DMS79 treated with DMSO at 0.1 percent for 48 hours (cell line): ENCODE measurements around the gene C1orf94.

ENCODE experiments used
- DNase-seq: peaks from one replicate; lab custom pipeline; 2025; lab: John Stamatoyannopoulos, UW

The C1orf94 gene

GRCh38 chr1:34176830-34177603, at the start of gene C1orf94:
C1orf94 (plus strand) TSS chr1:34176907; CDS start chr1:34177790, 883 bp downstream.
- no peak for DNase-seq

GRCh38 chr1:34127006-34128000, 49.4 kb upstream of the C1orf94 start:
- no peak for DNase-seq

- no peak for DNase-seq
Observed at GRCh38 chr1:34128186-34128889, 48.4 kb upstream of the C1orf94 start.

GRCh38 chr1:34129630-34130029, 47.1 kb upstream of the C1orf94 start:
- no peak for DNase-seq

DNA sequence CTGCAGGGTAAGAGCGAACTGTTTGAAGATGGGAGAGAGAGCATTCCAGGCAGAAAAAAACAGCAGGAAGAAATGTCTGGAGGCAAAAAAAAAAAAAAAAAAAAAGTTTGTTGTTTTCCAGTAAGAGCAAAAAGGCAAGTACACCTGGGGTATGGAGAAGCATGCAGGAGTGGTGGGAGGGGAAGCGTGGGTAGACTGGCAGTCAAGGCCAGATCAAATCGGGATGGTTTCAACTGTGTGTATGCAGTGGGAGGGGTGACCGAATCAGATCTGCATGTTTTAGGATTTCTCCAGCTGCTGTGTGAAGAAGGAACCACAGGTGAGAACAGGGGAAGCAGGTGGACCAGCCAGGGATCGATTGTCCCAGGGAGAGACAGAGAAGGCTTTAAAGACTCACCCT, 46.4 kb upstream of the C1orf94 start:
- no peak for DNase-seq

DNA sequence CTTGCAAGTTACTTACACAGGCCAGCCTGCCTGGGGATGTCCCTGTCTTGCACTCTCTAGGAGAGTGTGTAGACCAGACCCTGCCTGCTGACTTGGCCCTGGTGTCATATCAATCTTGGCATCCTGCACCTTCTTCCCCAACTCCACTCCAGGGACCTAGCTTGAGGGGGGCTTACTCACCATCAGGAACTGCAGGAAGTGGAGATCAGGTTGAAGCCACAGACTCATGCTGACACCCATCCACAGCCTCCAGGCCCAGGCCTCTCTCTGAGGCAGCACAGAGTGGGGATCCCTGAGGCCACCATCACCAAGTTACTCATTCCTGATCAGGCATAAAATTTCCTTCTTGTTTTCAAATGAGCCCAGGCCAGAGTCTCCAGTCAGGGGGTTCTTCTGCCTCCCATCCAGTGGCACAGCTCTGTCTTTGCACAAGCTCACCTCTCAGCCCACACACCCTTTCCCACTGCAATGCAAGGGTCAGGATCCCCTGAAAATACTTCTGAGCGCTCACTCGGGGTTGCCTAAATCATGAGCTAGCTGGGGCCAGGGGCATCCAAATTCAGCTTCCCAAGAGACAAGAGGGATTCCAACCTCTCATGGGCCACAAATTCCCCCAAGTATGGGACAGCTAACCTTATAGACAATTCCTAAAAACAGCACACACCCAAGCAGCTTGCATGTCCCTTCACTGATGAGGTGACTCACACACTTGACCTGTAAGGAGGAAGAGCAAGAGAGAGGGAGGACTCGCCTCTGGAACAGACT, 45.1 kb upstream of the C1orf94 start:
- no peak for DNase-seq

DNA sequence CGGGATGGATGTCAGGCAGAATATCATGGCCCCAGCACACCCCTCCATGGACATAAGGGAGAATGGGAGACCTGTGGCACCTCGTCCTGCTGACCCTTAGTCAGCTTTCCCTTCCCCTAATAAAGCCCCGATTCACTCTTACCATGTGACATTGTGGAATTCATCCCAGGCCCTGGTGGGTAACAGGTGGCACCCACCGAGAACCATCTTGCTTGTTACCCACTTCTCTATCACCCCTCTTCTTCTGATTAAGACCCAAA, 44.6 kb upstream of the C1orf94 start:
- no peak for DNase-seq

DNA sequence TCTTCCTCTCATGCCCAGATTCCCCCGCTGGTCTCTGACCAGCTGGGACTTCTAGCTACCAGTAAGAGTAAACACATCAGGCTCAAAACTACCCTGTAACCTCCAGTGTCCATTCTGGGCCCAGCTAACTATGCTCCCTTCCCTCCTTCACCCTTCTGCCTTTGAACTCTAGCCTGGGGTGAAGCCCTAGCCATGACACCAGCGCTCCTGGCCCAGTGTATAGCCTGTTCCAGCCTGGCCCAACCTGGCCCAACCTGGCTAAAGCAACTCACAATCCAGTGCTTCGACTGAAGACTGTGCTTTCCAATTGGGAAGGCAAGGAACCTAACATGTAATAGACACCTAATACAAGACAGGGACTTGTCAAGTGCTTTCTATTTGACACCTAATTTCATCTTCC, 39.3 kb upstream of the C1orf94 start:
- DNase-seq = no peak

- DNase-seq = no peak
Observed at GRCh38 chr1:34140011-34140676, 36.6 kb upstream of the C1orf94 start.

DNA sequence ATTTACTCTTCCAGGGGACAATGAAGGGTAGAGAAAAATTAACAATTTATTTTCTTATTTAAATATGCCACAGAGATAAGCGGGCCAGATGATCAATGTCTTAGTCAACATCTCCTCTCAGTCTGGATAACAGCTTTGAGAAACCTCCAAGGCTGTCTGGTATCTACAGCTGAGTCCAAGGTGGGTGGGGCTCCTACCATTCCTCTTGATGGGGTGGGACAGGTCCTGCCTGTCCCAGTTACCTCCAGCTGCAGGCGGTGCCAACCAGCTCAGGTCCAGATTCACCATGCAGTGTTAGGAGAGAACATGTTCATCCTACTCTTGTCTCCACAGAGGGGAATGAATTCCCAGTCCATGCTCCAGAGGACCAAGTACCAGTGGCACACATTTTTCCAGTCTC, 32.7 kb upstream of the C1orf94 start:
- DNase-seq = no peak

DNA sequence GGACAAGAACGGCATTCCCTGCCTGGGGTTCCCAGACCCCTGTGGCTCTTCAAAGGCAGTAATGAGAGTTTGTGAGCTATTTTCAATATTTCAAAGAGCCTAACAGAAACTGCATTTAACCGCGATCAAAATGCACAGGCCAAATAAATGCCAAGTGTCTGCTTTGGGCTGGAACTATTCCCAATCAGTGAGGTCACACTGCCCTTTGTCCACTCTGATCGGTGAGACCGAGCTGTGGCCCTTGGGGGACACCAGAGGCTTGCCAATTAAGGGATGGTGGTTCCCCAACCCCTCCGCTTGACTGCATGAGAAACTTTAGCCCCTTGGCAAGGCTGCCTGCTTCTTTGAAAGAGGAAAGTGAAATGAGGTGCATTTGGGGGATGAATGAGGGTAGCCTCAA, 31.9 kb upstream of the C1orf94 start:
- DNase-seq = no peak

DNA sequence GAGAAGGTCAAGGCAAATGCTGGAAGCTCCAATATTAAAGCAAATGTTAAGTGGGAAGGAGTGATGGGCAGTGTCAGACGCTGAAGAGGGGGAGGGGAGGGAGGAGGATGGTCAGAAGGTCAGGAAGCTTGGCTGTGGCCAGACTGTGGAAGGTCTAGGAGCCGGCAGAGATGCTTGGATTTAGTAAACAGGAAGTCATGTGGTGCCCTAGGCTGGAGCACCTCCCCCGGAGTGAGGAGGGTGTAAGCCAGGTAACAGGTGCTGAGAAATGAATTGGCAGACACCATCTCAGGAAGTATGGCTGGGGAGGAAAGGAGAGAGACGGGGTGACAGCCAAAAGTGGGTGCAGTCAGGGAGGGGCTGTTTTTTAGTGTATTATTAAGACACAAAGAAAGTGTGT, 29.4 kb upstream of the C1orf94 start:
- no peak for DNase-seq

GRCh38 chr1:34149501-34149900, 27.2 kb upstream of the C1orf94 start:
- no peak for DNase-seq

- DNase-seq = no peak
Observed at GRCh38 chr1:34153246-34153645, 23.5 kb upstream of the C1orf94 start.

GRCh38 chr1:34155860-34156259, 20.8 kb upstream of the C1orf94 start:
- DNase-seq = no peak

DNA sequence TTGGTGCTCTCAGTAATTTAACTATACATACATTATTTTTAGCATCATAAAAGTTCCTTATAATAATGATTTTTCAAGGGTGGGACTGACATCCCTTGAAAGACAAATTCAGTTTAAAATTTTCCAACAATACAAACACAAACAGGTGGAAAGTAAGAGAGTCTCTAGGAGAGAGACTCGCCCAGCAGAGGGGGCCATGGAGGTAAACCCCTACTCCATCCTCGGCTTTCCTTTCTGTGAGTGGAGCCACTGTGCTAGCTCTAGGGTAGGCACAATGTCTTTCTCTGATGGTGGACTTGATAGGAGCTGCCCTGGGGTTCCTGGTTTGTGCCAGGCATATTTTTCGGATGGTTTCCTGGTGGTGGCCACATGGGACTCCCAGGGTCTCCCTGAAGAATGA, 20.0 kb upstream of the C1orf94 start:
- no peak for DNase-seq

DNA sequence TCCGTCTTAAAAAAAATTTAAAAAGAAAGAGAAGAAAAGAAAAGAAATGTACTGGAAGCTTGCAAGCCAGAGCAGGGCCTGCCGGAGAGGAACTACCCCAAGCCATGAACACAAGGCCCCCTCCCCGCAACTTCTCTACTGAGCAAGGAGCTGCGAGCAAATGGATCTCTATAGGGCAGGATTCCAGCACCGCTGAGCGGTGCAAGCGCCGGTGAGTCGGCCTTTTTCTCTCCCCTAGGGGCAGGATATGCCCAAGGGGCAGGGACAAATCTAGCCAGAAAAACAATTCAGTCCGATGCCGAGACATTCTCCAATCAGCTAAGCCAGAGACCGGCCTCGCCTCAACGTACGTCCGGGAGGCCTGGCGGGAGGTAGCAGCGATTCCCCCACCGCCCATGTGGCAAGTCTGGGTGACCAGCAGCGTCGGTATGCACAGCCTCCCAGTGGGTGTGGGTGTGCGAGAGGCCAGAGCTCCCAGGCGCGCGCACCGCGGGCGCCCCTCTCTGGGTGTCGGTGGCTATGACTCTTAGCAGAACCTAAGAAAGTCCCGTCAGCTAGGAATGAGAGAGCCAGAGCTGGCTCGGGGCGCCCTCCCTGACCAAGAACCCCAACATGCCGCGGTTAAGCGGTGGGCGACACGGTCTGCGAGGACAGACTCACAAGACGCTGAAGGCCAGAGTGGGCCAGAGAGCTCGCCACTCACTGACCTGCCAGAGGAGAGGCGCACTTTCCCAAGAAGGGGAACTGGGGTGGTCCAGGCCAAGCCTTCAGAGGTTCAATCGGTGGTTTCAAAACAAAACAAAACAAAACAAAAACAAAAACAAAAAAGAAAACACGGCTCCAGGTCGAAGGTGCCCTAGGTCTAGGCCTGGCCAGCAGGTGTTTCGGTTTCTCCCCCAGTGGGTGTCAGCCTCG, 13.6 kb upstream of the C1orf94 start:
- peak; percentile 89 for DNase-seq

- peak; percentile 52 for DNase-seq
Observed at GRCh38 chr1:34163792-34164731, 12.6 kb upstream of the C1orf94 start.

GRCh38 chr1:34164771-34165391, 11.8 kb upstream of the C1orf94 start, which contains the start of gene CSMD2:
CSMD2 (minus strand) TSS chr1:34165230; CDS start chr1:34165097, 133 bp downstream.
- peak; percentile 73 for DNase-seq
